ENCODE results near the gene DUSP1. TPM values are rescaled to one million over a fixed set of nuclear protein-coding genes. Genes with fewer than 3 reads are reported as not detected.

DUSP1 gene
- total and polyA plus RNA-seq, 10 of the 15 experiments (the other 5 are each of a cell fraction or from before 2014, with no cell fraction given): 1.4 to 6.2 (median 3.9) TPM

GRCh38 chr5:172798422-172799215 lies 27.6 kb upstream of the DUSP1 start:
- Histone ChIP-seq H3K36me3 (ENCODE audit: control insufficient read depth in 2 of 2, insufficient read depth in 2 of 2, low read length in 1 of 2) (no peaks in the 10 kb centered on the region), H3K9me3 (replicated peaks; ENCODE audit: control insufficient read depth, insufficient read depth, low read length) (peaks cover 3% of the 10 kb centered on the region; the same call in 2 of the 3 replicates), H3K9ac (ENCODE audit: control insufficient read depth, insufficient read depth, low read length) (no peak overlapping the region), H4K20me1 (ENCODE audit: control insufficient read depth, insufficient read depth) (no peaks in the 10 kb centered on the region), H2AFZ (ENCODE audit: control insufficient read depth, low read depth, low read length) (no peak overlapping the region; the same call in 1 of the 2 replicates), H3K27me3 (replicated peaks in 1 of 2; ENCODE audit: control insufficient read depth in 2 of 2, insufficient read depth in 2 of 2, low read length in 1 of 2) (no peaks in the 10 kb centered on the region), H3K4me3 (no peak overlapping the region), H3K4me1 (ENCODE audit: control insufficient read depth, insufficient read depth, low read length) (peaks cover 21% of the 10 kb centered on the region), H3K79me2 (ENCODE audit: control insufficient read depth, insufficient read depth, low read length) (no peaks in the 10 kb centered on the region), H3K27ac (ENCODE audit: control insufficient read depth, insufficient read depth) (no peak overlapping the region), H3K4me2 (ENCODE audit: control insufficient read depth, insufficient read depth) (no peak overlapping the region)
- ChIA-PET SMC1A (ENCODE audit: uncharacterized antibody, unreplicated experiment) (interaction anchor here (0.8 kb wide), 1 partner anchor 15 kb away, joined by 3 read pairs; no protein-coding TSS in a partner anchor), RAD21 (ENCODE audit: unreplicated experiment) (interaction anchor here (1.0 to 1.5 kb wide), 2 partner anchors 29 to 34 kb away, joined by 4 to 5 read pairs; no protein-coding TSS in a partner anchor), POLR2A (interaction anchor here (0.8 to 1.6 kb wide), 3 partner anchors 8 to 22 kb away, joined by 3 to 8 read pairs (median 4); no protein-coding TSS in a partner anchor), CTCF (interaction anchor here (0.6 to 1.6 kb wide), 7 partner anchors 10 to 134 kb away, joined by 3 to 8 read pairs (median 3); no protein-coding TSS in a partner anchor)
- in situ Hi-C loops (cut with MboI) (no loop called here), intact Hi-C loops (cut with micrococcal nuclease; ENCODE audit: unreplicated experiment) (no loop called here)
- no peak for DNase-seq (ENCODE audit: low read depth, low spot score)
- BruUV-seq (replicated peaks): no TSS peak
- WGBS (ENCODE audit: insufficient coverage, insufficient replicate concordance, low lambda C conversion rate, missing lambda C conversion rate): 60% methylated on average over 14 of the region's 14 CpGs
- no peak for ATAC-seq
- TF ChIP-seq MTA2 (IDR thresholded peaks at IDR 0.05; ENCODE audit: low read depth) (no peak), ZNF217 (IDR thresholded peaks at IDR 0.05) (no peak), CBX5 (IDR thresholded peaks at IDR 0.05; ENCODE audit: low read depth) (no peak), KDM1A (IDR thresholded peaks at IDR 0.05; ENCODE audit: borderline replicate concordance) (no peak), RAD21 (IDR thresholded peaks at IDR 0.05; ENCODE audit: insufficient read depth, low read depth, low read length) (no peak), IRF4 (IDR thresholded peaks at IDR 0.05; ENCODE audit: low read depth, low read length) (no peak), FOXM1 (IDR thresholded peaks at IDR 0.05; ENCODE audit: low read depth, low read length) (no peak), SRF (IDR thresholded peaks at IDR 0.05; ENCODE audit: low read depth in 2 of 2, low read length in 2 of 2) (no peak), EP300 (IDR thresholded peaks at IDR 0.05; ENCODE audit: borderline replicate concordance in 1 of 2, control insufficient read depth in 1 of 2, low read depth in 2 of 2, low read length in 2 of 2) (no peak), IKZF2 (IDR thresholded peaks at IDR 0.05) (no peak), PRDM15 (CRISPR knock-in tag; IDR thresholded peaks at IDR 0.05) (no peak), ZNF207 (IDR thresholded peaks at IDR 0.05; ENCODE audit: borderline replicate concordance) (no peak), BMI1 (IDR thresholded peaks at IDR 0.05; ENCODE audit: borderline replicate concordance) (no peak), BRCA1 (IDR thresholded peaks at IDR 0.05; ENCODE audit: low read depth, low read length) (no peak), ZNF622 (IDR thresholded peaks at IDR 0.05) (no peak), ELK1 (IDR thresholded peaks at IDR 0.05; ENCODE audit: low read depth, low read length) (no peak)
- FAIRE-seq: no peak

All from GM12878 (cell line).